IPS-NIHi7 (cell line): ENCODE data around the gene BFSP1.

Experiments used
- DNase-seq: peaks from one replicate; pipeline ENCODE4 v3.0.0; 2012; ENCODE audit warnings: mixed read lengths; ENCODE audit errors: extremely low spot score

The BFSP1 gene

DNA sequence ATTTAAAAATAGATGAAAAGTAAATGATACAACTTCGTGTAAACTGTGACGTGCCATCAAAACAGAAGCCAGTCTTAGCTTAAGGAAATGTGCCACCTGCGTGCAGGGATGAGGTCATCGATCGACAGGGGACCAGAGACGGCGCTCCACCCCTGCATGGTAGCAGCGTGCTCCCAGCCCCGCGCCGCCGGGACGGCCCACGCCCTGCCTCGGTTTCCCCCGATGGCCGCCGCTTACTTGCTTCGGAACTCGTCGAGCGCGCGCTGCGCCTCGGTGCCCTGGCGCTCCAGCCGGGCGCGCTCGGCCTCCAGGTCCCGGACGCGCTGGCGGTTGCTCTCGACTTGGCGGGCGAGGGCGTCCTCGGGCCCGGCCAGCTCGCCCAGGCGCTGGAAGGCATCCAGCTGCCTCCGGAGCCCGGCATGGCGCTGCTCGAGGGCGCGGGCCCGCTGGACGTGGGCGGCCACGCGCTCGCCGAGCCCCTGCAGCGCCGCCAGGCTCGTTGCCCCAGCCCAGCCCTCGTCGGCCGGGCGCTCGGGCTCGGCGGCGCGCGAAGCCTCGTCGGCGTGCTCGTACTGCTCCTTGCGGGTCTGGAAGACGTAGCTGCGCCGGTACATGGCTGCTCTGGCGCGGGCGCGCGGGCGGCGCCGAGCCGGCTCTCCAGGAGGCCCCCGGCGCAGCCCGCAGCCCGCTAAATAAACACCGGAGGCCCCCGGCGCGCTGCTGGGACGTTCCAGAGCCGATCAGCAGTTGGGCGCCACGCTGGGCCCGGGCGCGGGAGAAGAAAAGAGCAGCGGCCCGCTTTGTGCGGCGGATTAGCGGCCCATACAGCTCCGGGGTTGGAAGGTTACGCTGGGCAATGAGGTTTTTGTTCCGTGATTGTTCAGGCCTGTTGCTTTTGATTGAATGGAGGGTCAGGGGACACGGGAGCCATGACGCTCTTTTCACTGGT, at the start of gene BFSP1:
BFSP1 (minus strand) TSS at position 664 of the 949 bp plus-strand sequence; CDS start at position 614, 50 bp downstream.
- DNase-seq, result peak; percentile 60

- no peak for DNase-seq
Observed at GRCh38 chr20:17580895-17581294, 49.7 kb upstream of the BFSP1 start.

DNA sequence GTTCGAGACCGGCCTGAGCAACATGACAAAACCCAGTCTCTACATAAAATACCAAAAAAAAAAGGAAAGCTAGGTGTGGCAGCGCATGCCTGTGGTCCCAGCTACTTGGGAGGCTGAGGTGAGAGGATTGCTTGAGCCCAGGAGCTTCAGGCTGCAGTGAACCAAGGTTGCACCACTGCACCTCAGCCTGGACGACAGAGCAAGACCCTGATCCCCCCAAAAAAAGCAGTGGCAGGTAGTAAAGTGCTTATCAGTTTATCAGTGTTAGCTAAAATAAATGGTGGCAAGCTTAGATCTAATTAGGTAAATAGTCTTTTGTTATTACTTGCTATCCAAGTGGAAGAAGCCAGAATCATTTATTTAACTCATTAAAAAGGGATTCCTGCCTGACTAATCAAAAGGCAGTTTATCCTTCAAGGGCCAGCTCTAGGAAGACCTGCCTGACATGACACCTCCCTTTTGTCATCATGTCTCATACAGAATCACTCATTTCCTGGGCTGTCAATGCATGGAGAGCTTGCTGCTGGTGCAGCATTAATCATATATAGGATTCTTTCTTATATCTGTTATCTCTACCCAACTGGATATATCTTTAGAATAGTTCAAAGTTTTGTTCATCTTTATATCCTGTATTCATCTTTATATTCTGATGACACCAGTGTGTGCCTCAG, 48.3 kb upstream of the BFSP1 start:
- DNase-seq, result no peak

- no peak for DNase-seq
Observed at GRCh38 chr20:17576215-17576614, 45.0 kb upstream of the BFSP1 start.

DNA sequence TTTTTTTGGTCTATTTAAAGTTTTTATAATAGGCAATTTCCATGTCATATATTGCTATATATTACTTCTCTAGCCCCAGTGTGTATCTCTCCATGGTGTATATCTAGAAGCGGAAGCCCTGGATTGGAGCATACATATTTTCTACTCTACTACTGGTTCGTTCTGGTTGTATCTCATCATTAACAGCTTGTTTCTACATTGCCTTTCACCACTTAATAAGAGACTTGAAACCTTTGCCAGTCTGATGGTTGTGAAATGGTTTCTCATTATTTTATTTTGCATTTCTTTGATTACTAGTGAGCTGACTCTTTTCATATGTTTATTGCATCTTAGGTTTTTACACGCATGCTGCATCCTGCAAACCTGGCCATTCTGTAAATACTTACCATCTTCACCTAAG, 42.3 kb upstream of the BFSP1 start:
- no peak for DNase-seq

DNA sequence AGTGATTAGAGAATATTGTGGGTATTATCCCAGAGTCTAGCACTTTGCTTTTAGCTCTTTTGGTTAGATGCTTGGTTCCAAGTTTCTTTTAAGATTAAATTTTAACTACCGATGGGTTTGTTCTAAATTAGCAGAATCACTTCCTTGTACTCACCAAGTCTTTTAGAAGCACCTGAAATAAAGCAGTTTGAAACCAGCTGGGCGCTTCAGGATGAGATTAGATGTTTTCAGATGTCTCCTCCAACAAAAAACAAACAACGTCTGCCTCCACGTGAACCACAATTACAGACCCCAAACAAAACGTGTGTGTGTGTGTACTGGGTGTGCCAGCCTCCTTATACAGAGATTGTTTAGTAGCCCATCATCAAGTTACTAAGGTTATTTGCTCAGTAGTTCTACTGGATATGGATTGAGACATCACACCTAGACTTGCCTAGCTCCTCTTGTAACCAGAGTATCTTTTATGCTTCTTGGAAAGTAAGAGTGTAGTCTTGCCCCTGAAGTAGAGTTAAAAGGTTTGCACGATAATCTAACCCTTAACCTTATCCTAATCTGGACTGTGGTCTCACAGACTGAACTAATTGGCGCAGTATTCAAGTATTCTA, 41.0 kb upstream of the BFSP1 start:
- no peak for DNase-seq

DNA sequence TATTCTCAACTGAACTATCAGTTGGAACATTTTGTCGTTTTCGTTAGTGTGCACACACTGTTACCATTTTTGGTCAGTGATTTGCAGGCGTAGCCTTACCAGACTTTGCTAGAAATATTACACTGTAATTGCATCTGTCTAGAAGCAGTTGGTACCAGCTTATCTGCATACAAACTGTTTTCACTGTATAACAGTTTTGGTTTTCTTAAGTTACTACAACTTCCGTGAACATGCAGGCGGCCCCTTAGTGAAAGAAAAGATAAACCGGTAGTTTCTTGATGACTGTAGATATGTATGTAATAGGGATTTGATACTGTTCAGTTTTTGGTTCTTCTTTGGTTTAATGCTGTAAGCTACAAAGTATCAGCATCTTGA, 40.0 kb upstream of the BFSP1 start:
- no peak for DNase-seq

GRCh38 chr20:17570347-17571152, 39.4 kb upstream of the BFSP1 start:
- peak; percentile 42 for DNase-seq

DNA sequence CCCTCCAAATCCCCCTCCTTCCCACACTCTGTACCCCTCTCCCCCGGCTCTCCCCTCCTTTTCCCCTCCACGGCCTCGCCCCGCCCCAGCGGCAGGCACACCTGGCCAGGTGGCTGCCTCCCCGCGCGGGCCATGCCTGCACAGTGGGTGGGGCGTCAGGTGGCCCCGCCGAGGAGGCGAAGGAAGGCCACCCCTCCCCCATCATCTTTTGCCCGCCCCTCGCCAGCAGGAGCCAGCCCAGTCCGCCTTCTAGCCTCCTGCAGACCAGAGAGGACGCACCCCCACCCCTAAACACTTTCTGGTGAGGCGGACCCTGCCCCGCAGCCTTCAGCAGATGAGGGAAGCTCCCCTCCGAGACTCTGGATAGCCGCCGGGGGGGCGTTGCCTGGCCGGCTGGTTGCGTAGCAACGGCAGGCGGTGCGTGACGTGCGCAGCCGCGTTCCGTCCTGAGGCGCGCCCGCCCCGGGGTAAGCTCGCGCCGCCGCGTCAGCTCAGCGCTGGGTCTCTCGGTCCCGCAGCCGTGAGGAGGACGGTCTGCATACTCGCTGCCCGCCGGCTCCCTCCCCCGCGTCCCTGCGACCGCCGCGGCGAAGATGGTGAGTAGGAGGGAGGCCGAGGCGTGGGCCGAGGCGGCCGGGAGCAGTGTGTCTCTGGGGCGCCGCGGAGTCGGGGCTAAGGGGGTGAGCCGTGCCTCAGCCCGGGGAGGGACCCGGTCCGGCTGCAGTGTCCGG, 38.6 kb upstream of the BFSP1 start, which contains the start of gene DSTN:
DSTN (plus strand) TSS at position 460 of the 731 bp plus-strand sequence; CDS start at position 594, 134 bp downstream.
- peak; percentile 92 for DNase-seq

DNA sequence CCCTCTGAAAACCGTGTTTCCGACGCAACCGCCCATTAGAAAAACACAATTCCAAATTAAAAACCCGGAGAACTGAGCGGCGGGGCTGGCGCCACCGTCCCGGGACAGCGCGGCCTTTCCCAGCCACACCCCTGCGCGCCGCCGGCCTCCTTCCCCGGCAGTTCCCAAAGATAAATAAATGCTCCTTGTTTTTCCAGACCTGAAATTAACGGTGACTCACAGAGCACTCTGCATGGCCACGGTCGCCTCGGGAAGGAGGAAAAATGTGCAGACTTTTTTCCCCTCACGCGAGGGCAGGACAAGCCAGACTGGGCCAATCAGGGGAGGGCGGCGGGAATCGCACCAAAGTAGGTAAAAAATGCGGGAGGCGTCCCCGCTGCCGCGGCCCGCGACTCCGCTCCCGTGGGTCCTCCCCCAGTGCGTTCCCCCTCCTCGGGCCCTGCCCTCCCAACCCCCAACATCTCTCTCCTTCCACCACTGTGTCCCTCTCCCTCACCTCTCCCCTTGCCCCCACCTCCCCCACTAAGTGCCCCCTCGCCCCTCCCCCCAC, 37.9 kb upstream of the BFSP1 start:
- DNase-seq, result peak; percentile 61

DNA sequence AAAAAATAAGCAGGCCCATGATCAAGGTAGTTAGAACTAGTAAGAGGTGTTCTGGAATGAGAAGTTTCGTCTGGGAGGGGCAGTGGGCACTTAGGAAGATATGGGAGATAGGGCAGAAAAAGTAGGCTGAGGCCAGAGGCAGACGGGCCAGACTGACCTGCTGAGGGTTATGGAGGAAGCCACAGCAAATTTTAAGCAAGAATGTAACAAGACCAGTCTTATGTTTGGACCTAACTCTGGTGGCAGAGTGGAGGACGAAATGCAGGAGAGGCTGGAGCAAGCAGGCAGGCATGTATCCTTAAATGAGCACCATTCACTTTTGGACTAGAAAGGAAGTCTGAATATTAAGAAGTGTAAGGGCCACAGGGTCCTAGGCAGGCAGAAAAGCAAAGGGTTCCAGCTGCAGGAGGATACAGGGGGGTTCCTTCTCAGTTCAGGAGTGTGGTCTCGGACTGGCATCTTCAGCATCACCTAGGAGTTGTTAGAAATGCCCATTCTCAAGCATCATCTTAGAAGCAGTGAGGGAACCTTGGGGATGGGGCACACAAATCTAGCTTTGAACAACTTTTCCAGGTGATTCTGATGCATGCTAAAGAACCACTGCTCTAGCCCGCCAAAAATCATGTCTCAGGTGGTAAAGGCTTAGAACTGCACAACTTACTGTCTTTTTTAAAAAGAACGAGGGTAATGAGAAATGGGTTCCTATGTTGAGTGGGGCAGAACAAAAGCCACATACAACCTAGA, 37.0 kb upstream of the BFSP1 start:
- DNase-seq, result no peak

DNA sequence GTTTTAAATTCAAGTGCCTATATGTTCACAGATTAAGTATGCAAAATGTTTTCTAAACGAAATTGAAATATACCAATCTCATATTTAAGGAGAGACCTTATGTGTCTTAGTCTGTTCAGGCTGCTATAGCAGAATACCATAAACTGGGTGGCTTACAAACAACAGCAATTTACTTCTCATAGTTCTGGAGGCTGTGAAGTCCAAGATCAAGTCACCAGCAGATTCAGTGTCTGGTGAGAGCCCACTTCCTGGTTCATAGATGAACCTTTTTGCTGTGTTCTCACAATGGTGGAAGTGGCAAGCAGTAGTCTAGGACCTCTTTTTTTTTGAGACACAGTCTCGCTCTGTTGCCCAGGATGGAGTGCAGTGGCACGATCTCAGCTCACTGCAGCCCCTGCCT, 35.2 kb upstream of the BFSP1 start:
- no peak for DNase-seq

- DNase-seq, result no peak
Observed at GRCh38 chr20:17565169-17565845, 34.1 kb upstream of the BFSP1 start.

GRCh38 chr20:17562804-17563305, 31.7 kb upstream of the BFSP1 start:
- no peak for DNase-seq

- no peak for DNase-seq
Observed at GRCh38 chr20:17560344-17561074, 29.3 kb upstream of the BFSP1 start.

GRCh38 chr20:17559338-17559737, 28.2 kb upstream of the BFSP1 start:
- no peak for DNase-seq

- no peak for DNase-seq
Observed at GRCh38 chr20:17558941-17559304, 27.7 kb upstream of the BFSP1 start.

GRCh38 chr20:17558154-17558940, 27.2 kb upstream of the BFSP1 start:
- peak; percentile 69 for DNase-seq
